AG08396 (cell line): ENCODE measurements around the gene ZNF470.
A peak's percentile ranks its signal among the peaks of the same experiment; 100 is the strongest.

Source experiments
- DNase-seq: peaks from one replicate; pipeline ENCODE4 v3.0.0; 2012; ENCODE audit warnings: low spot score, mixed read lengths

Gene ZNF470

DNA sequence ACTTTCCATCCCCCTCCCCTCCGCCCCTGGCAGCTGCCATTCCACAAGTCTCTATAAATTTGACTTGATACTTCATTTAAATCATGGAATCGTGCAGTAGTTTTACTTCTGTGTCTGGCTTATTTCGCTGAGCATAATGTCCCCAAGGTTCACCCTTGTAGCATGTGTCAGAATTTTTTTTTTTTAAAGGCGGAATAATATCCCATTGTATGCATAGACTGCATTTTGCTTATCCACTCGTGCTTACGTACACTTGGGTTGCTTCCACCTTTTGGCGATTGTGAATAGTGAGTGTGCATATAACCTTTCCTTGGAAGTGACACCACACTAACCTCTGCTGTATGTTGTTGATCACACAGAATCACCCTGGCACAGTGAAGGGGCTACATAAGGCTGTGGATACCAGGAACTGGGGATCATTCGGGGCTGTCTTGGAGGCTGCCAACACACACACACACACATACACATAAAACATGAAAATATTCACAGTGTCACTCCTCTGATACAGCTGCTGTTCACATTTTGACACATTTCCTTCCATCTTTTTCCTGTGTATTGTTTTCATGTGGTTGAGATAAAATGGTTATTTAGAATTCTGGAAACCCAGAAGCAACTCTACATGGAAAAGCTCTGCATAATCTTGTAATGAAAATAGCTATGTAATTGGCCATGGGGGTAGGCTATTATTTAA lies 41.2 kb downstream of the ZNF470 start:
- DNase-seq, result no peak

GRCh38 chr19:56611288-56611687 lies 44.0 kb downstream of the ZNF470 start:
- no peak for DNase-seq

GRCh38 chr19:56612737-56613136 lies 45.5 kb downstream of the ZNF470 start:
- no peak for DNase-seq

DNA sequence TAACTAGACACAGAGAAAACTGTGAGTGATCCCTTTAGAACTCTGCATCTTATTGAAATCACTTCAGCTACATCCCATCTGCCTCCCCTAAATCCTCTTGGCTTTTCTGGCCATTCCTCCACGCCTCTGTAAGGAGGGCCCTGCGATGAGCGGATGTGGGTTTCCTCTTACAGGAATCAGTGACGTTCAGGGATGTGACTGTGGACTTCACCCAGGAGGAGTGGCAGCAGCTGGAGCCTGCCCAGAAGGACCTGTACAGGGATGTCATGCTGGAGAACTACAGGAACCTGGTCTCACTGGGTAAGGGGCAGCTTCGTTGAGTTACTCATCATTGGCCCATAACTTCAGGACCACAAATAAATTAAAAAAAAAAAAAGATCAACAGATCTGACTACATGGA lies 46.4 kb downstream of the ZNF470 start:
- DNase-seq, result no peak

- no peak for DNase-seq
Measured at GRCh38 chr19:56617531-56617930, 50.3 kb downstream of the ZNF470 start.

GRCh38 chr19:56619121-56619520 lies 51.9 kb downstream of the ZNF470 start:
- no peak for DNase-seq

GRCh38 chr19:56622374-56622773 lies 55.1 kb downstream of the ZNF470 start:
- no peak for DNase-seq

DNA sequence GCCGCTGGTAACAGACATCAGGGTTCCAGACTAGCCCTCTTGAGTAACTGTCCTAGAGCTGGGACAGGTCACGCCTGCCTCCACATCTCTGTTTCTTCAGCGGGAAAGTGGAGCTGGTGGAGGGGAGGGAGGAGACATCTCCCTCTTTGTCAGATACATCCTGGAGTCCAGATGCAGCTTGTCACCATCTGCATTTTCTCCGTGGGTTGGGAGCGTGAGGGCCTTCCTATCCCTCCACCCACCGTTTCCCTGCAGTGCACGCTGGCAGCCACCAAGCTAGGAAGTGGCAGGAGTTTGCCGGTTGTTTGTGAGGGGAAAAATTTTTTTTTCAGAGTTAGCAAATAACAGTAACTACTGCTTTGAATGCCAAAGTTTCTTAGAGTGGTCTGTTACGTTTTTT lies 55.7 kb downstream of the ZNF470 start:
- no peak for DNase-seq

- no peak for DNase-seq
Measured at GRCh38 chr19:56625708-56626107, 58.4 kb downstream of the ZNF470 start.

GRCh38 chr19:56633021-56633420 lies 65.8 kb downstream of the ZNF470 start:
- DNase-seq, result no peak

DNA sequence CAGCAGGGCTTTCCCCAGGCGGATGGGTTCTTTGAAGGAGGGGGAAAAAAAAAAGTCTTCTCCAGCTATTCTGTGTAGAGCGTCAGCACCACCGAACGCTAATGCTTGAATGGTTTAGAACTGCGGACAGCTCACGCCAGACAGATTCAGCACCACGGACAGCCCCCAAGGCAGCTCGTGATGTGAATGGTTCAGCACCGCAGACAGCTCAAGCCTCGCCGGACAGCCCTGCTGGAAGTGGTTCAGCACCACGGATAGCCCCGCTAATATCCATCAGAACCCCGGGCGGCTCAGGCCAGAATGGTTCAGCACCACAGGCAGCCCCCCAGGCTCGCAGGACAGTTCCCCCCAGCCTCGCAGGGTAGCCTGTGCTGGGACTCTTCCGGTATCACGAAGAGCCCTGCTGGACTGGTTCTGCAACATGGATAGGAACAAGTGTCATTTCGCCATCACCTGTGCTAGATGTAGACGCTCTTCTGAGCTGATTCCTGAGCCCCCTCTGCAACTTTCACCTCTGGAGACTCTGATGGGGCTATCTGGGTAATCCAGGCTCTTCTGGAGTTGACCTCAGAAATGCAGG lies 70.8 kb downstream of the ZNF470 start:
- DNase-seq, result peak; percentile 78
